ACC112 (cell line): Measurements from ENCODE around the gene TTLL5.
A peak's percentile ranks its signal among the peaks of the same experiment; 100 is the strongest.

Source experiments
- H2AFZ ChIP-seq: fragments of 200-600 bp; sonication (generic); one replicate; pipeline ENCODE4 v1.6.0; 2017; ENCODE audit warnings: antibody characterized with exemption, low read length; ENCODE audit not compliant: unreplicated experiment
- H3K27ac ChIP-seq: fragments of 200-600 bp; sonication (generic); 2 replicates; pipeline ENCODE4 v1.5.1; 2014; ENCODE audit warnings: low read depth, mild to moderate bottlenecking, antibody characterized with exemption, low read length, moderate library complexity
- H3K27me3 ChIP-seq: fragments of 200-600 bp; sonication (generic); 2 replicates; pipeline ENCODE4 v1.6.1; 2014; ENCODE audit warnings: mild to moderate bottlenecking, antibody characterized with exemption, low read length, moderate library complexity, mixed read lengths; ENCODE audit not compliant: insufficient read depth
- H3K36me3 ChIP-seq: fragments of 200-600 bp; sonication (generic); 2 replicates; pipeline ENCODE4 v1.6.1; 2016; ENCODE audit warnings: mild to moderate bottlenecking, antibody characterized with exemption, low read length, moderate library complexity, mixed read lengths; ENCODE audit not compliant: insufficient read depth
- H3K4me1 ChIP-seq: fragments of 200-600 bp; sonication (generic); one replicate; pipeline ENCODE4 v1.6.1; 2016; ENCODE audit warnings: low read length, mixed read lengths; ENCODE audit not compliant: insufficient read depth, unreplicated experiment, control insufficient read depth
- H3K4me3 ChIP-seq: fragments of 200-600 bp; sonication (generic); 2 replicates; pipeline ENCODE4 v1.5.1; 2014; ENCODE audit warnings: mild to moderate bottlenecking, low read depth, low read length
- H3K79me2 ChIP-seq: fragments of 200-600 bp; sonication (generic); one replicate; pipeline ENCODE4 v1.6.0; 2016; ENCODE audit warnings: low read length; ENCODE audit not compliant: control insufficient read depth, unreplicated experiment, insufficient read depth

The TTLL5 gene

DNA sequence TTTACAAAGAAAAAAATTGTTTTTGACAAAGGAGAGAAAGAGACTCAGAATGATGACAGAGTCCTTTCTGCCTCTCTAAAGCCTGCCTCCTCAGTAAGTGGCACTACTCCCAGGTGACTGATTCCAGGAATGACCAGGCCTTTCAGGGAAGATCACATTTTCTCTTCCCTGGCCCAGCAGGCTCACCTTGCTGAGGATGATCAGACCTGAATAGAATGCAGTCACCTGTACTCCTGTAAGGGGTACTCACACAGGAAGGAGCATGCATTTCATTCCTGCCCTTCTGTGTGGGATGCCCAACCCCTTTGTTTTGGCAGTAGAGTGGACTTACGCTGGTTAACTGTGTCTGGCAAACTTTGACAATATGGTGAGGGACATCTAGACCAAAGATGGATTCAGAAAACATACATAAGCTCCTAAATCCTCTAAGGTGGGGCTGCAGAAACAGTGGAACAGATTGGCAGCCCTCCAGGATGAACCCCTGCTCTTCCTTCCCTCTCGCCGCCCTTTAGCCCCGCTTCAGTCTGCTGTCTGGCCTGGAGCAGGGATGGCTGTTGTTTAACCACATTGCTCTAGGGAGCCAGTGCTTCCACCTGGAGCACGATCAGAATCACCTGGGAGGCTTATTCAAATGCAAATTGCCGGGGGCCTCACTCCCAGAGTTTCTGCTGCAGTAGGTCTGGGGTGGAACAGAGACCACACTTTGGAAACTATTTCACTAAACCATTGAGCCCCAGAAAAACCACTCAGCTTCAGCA lies 30.2 kb upstream of the TTLL5 start:
- Histone ChIP-seq H2AFZ (no peak overlapping the region), H3K27me3 (no peaks in the 10 kb centered on the region), H3K79me2 (no peaks in the 10 kb centered on the region), H3K36me3 (no peaks in the 10 kb centered on the region), H3K4me1 (peaks cover 14% of the 10 kb centered on the region), H3K27ac (no peak overlapping the region), H3K4me3 (no peak overlapping the region)

DNA sequence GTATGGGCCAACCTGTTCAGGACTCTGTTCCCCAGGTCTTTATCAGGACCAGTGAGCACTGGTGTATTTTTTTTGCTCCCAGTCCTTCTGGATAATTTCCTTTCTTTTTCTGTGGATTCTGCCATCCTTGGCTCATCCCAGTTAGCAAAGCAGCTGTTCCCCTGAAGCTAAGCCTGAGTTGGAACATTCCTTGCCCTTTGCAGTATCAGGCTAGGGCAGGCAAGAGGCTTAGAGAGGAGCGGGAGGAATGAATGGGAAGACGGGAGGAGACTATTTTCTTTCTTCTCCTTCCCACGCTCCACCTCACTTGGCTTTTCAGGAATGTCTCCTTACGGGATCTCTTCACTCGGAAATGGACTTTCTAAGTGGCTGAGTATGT lies 29.6 kb upstream of the TTLL5 start:
- Histone ChIP-seq H3K4me1 (peaks cover 18% of the 10 kb centered on the region), H3K79me2 (no peaks in the 10 kb centered on the region), H2AFZ (no peak overlapping the region), H3K36me3 (no peaks in the 10 kb centered on the region), H3K27me3 (no peaks in the 10 kb centered on the region), H3K4me3 (no peak overlapping the region), H3K27ac (no peak overlapping the region)

DNA sequence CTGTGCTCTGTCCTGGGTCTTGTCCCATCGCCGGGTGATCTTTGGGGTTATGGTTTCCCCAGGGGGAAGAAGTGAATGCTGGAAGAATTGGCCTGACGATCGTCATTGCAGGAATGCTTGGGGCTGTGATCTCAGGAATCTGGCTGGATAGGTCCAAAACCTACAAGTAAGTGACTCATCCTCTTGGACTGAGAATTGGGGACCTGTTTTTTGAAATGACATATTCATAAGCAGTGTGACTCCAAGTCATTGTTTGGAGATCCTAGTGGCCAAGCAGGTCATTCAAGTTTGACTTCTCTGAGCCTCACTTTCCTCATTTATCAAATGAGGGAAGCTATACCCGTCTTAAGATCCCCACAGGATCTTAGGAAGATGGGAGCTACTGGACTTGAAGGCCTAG lies 26.2 kb upstream of the TTLL5 start:
- H3K4me1 ChIP-seq, result peaks cover 12% of the 10 kb centered on the region
- H3K36me3 ChIP-seq, result no peaks in the 10 kb centered on the region
- H3K79me2 ChIP-seq, result no peaks in the 10 kb centered on the region
- H3K27ac ChIP-seq, result no peak overlapping the region
- H3K27me3 ChIP-seq, result no peaks in the 10 kb centered on the region
- H3K4me3 ChIP-seq, result no peak overlapping the region
- H2AFZ ChIP-seq, result no peak overlapping the region

DNA sequence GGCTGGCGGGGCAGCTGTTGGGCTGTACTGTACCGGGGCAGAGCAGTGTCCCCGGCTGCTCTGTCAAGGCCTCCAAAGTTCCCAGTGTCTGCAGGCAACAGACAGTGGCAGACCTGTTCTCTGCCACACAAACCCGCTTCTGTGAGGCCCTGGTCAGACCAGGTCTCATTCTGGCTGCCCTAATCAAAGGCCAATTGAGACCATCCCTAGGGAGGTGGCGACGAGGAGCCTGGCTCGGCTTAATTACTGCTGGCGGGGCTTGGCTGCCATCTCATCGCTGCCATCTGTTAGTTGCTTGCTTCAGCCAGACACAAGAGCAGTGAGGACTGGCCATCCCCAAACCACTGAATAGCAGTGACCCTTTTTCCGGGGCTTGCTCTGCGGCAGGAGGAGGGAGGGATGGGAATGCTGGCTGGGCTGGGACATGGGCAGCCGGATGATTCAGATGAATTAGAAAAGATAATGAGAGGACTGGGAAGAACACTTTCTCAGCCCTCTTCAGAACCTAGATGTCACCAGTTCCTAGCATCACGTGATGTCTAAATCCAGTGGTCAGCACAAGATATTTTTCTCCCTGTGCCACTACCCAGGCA lies 24.9 kb upstream of the TTLL5 start:
- Histone ChIP-seq H3K36me3 (no peaks in the 10 kb centered on the region), H3K79me2 (no peaks in the 10 kb centered on the region), H3K27me3 (no peaks in the 10 kb centered on the region), H3K4me3 (no peak overlapping the region), H3K27ac (peak overlapping the region; percentile 43; the same call in 1 of the 2 replicates), H3K4me1 (peaks cover 12% of the 10 kb centered on the region), H2AFZ (no peak overlapping the region)

DNA sequence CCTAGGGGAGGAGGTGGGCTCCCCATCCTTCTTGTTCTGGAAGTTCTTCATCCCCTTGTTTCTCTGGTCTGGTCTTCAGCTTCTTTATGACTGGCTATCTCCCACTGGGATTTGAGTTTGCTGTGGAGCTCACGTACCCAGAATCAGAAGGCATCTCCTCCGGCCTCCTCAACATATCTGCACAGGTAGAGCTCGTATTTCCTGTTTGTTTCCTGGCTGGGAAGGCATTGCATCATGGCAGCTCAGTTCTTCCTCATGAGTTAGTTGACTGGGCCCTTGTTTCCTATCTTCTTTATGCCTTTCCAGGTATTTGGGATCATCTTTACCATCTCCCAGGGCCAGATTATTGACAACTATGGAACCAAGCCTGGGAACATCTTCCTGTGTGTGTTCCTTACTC lies 20.2 kb upstream of the TTLL5 start:
- 0 out of 2 replicates have a peak, but pooled peaks cover 3% of the 10 kb centered on the region for H3K36me3 ChIP-seq
- no peaks in the 10 kb centered on the region for H3K79me2 ChIP-seq
- H3K27ac ChIP-seq, result no peak overlapping the region
- H3K27me3 ChIP-seq, result no peaks in the 10 kb centered on the region
- H3K4me3 ChIP-seq, result no peak overlapping the region
- peaks cover 23% of the 10 kb centered on the region for H3K4me1 ChIP-seq
- no peak overlapping the region for H2AFZ ChIP-seq

DNA sequence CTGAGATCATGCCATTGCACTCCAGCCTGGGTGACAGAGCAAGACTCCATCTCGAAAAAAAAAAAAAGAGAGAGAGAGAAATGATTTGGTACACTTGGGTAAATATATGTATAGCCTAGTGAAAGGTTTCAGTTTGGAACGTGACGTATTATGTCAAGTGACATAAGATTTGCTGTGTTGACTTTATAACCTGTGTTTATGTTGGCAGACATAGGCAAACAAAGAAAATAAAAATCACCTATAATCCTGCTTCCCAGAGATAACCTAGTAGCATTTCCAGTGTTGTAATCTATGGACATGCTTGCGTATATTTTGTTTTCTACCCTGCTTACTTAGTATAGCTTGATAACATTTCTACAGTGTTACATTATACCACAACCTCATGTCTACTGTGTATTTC lies 17.1 kb upstream of the TTLL5 start:
- Histone ChIP-seq H3K27ac (no peak overlapping the region), H3K79me2 (no peaks in the 10 kb centered on the region), H2AFZ (no peak overlapping the region), H3K36me3 (0 out of 2 replicates have a peak, but pooled peaks cover 3% of the 10 kb centered on the region), H3K4me3 (no peak overlapping the region), H3K4me1 (peaks cover 40% of the 10 kb centered on the region), H3K27me3 (no peaks in the 10 kb centered on the region)

DNA sequence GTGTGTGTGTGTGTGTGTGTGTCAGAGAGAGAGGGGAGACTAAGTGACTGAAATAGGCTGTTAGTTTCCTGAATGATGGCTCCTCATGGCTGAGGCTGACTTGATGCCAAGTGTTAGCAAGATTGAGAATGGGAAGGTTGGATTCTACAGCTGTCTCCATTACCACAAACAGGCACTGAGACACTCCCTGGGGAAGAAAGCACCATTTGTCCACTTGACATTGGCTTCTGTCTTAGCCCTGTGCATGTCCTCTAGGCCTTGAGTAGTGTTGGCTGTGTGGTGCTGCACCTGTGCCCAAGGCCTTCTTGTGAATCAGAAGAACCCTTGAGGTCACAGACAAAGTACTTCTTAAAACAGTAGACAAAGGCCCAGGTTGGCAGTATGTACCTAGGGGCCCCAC lies 16.0 kb upstream of the TTLL5 start:
- Histone ChIP-seq H3K4me1 (peaks cover 45% of the 10 kb centered on the region), H3K79me2 (no peaks in the 10 kb centered on the region), H3K27me3 (no peaks in the 10 kb centered on the region), H3K4me3 (no peak overlapping the region), H2AFZ (no peak overlapping the region), H3K36me3 (peaks cover 13% of the 10 kb centered on the region), H3K27ac (peak overlapping the region; percentile 93; the same call in 1 of the 2 replicates)

DNA sequence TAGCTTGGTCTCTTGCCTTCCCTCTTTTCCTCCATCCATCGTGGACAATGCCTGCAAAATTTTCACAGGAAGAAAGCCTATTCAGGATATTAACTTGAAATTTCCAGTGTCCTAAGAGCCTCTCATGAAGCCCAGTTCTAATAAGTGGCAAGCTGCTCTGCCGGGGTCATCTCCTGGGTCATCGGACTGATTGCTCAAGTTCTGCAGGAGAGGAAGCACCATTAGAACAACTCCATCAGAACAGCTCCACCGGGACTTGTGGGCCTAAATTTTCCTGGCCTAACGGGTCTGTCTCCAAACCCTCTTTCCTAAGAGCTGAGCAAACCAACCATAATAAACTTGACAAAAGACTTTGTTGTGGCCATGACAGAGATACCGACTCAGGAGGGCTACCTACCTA lies 14.3 kb upstream of the TTLL5 start:
- Histone ChIP-seq H3K27ac (peak overlapping the region; percentile 93), H3K4me1 (peaks cover 45% of the 10 kb centered on the region)

DNA sequence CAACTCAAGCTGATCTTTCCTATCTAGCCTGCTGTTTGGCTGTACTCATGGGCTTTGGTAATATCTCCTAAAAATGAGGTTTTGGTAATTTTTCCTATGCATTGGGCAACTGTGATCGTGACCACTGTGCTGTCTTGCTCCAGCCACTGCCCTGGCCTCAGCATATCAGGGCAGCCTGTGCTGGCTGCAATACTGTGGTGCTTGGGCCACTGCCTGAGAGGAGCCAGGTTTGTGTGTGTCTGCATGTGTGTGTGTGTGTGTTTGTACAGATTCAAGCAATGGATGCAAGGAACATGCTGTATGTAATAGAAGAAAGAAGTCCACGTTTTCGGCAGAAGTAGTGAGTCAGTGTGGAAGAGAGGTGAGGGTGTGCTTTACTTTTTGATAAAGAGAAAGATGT lies 13.4 kb upstream of the TTLL5 start:
- H3K36me3 ChIP-seq, result peaks cover 19% of the 10 kb centered on the region
- H3K27ac ChIP-seq, result peak overlapping the region; percentile 93
- H3K4me1 ChIP-seq, result peaks cover 45% of the 10 kb centered on the region
- H2AFZ ChIP-seq, result no peak overlapping the region
- H3K79me2 ChIP-seq, result no peaks in the 10 kb centered on the region
- peak overlapping the region; percentile 30; the same call in 1 of the 2 replicates for H3K4me3 ChIP-seq
- H3K27me3 ChIP-seq, result no peaks in the 10 kb centered on the region

More for the DNA sequence above, 14.3 kb upstream of the TTLL5 start:
- H3K4me3 ChIP-seq, result peak overlapping the region; percentile 6; the same call in 1 of the 2 replicates
- no peak overlapping the region for H2AFZ ChIP-seq
- no peaks in the 10 kb centered on the region for H3K27me3 ChIP-seq
- peaks cover 19% of the 10 kb centered on the region for H3K36me3 ChIP-seq
- H3K79me2 ChIP-seq, result no peaks in the 10 kb centered on the region

DNA sequence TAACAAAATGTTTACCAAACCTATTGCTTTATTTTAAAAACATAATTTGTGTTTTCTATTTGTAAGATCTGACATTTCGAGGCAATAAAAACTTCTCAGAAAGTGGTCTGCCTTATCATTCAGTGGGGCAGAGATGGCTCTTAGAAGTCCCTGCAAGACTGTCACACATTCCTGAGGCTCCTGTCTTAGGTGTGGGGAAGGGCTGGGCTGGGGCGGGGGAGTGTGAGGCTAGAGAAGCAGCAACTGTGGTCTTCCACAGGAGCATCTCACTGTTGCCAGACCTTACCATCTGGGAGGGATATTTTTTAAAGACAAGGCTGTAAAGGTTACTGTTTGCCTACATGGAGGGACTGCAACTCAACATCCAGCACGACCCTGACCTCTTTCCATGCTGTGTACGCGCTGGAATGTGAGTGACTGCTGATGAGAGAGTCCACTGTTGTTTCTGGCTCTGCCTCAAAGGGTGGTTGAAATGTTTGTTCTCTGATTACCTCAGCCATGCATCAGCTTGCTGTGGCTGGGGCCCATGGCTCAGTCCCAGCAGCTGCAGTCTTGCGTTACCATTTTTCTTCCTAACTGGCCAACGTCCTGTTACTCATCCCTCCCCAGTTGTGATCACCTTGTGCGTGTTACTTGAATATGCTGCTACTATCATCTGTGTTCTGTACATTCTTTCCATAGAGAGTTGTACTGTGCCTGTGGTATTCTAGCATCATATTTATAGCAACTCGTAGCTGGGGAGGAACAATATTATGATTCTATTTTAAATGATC lies 12.8 kb upstream of the TTLL5 start:
- Histone ChIP-seq H3K79me2 (no peaks in the 10 kb centered on the region), H3K36me3 (peaks cover 19% of the 10 kb centered on the region), H3K4me3 (peak overlapping the region; percentile 30; the same call in 1 of the 2 replicates), H2AFZ (no peak overlapping the region), H3K27me3 (no peaks in the 10 kb centered on the region), H3K27ac (peak overlapping the region; percentile 93), H3K4me1 (peaks cover 44% of the 10 kb centered on the region)
